ENCODE results near the gene C2CD2L. TPM values are rescaled to one million over a fixed set of nuclear protein-coding genes. Genes with fewer than 3 reads are reported as not detected.

C2CD2L gene
- total RNA-seq, 2 donors from 2014 or later: 2.4 to 3.1 TPM

- H3K9ac ChIP-seq (ENCODE audit: extremely low read depth, low read length, poor library complexity, severe bottlenecking): no peak overlapping the region
- DNase-seq: no peak
- Mint-ChIP-seq H3K4me3 (no peak overlapping the region), H3K27me3 (ENCODE audit: insufficient read depth) (no peaks in the 10 kb centered on the region), H3K36me3 (ENCODE audit: low read depth) (peaks cover 41% of the 10 kb centered on the region), H3K9me3 (no peaks in the 10 kb centered on the region), H3K27ac (no peak overlapping the region), H3K4me1 (peaks cover 10% of the 10 kb centered on the region)
- no peaks in the 10 kb centered on the region for H3K27me3 ChIP-seq (ENCODE audit: control insufficient read depth, insufficient read depth, low read length, poor library complexity, severe bottlenecking)
- H3K4me3 ChIP-seq (ENCODE audit: low read length): no peak overlapping the region
- WGBS, 2 experiments (ENCODE audit: insufficient coverage in 1 of 2, insufficient read length in 1 of 2): 95 to 97% methylated on average over 3 to 6 of the region's 6 CpGs
- H3K4me1 ChIP-seq (ENCODE audit: control insufficient read depth, insufficient read depth, low read length): no peaks in the 10 kb centered on the region
- no peak for TF ChIP-seq CTCF (conservative IDR thresholded peaks at IDR 0.05)
- H3K27ac ChIP-seq (ENCODE audit: low read depth, low read length): no peak overlapping the region
- H3K36me3 ChIP-seq (ENCODE audit: control insufficient read depth, insufficient read depth, low read length): peaks cover 46% of the 10 kb centered on the region
- no peaks in the 10 kb centered on the region for H3K9me3 ChIP-seq (ENCODE audit: control insufficient read depth, low read length)
Observed at GRCh38 chr11:119125821-119126220, 18.7 kb downstream of the C2CD2L start.

DNA sequence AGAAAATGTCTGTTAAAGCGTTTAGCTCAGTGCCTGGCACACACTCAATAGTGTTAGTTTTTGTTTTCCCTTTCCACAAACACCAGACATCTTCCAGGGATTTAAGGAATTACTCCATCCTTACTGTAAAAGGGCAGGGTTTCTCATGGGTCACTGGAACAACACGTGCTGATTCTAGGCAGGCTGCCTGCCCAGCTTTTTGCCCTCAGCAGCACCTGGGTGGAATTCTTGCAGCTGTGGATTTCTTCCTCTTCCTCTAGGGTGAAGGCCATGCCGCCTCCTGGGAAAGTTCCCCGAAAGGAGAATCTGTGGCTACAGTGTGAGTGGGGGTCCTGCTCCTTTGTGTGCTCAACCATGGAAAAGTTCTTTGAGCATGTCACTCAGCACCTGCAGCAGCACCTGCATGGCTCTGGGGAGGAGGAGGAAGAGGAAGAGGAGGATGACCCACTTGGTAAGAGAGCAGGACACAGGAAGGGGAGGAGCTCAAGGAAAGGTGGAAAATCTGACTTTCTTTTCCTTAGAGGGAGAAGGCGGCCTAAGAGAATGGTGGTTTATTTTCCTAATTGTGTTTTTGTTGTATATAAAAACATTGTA is 19.6 kb downstream of the C2CD2L start:
- Histone ChIP-seq H3K9ac (ENCODE audit: extremely low read depth, low read length, poor library complexity, severe bottlenecking) (no peak overlapping the region), H3K4me1 (ENCODE audit: control insufficient read depth, insufficient read depth, low read length) (no peaks in the 10 kb centered on the region), H3K36me3 (ENCODE audit: control insufficient read depth, insufficient read depth, low read length) (peaks cover 54% of the 10 kb centered on the region), H3K9me3 (ENCODE audit: control insufficient read depth, low read length) (no peaks in the 10 kb centered on the region), H3K4me3 (ENCODE audit: low read length) (no peak overlapping the region), H3K27me3 (ENCODE audit: control insufficient read depth, insufficient read depth, low read length, poor library complexity, severe bottlenecking) (no peaks in the 10 kb centered on the region), H3K27ac (ENCODE audit: low read depth, low read length) (no peak overlapping the region)
- Mint-ChIP-seq H3K27me3 (ENCODE audit: insufficient read depth) (no peaks in the 10 kb centered on the region), H3K4me1 (peaks cover 8% of the 10 kb centered on the region), H3K27ac (no peak overlapping the region), H3K36me3 (ENCODE audit: low read depth) (peaks cover 51% of the 10 kb centered on the region), H3K4me3 (no peak overlapping the region), H3K9me3 (no peaks in the 10 kb centered on the region)
- 88 to 90% methylated on average over 2 to 4 of the region's 5 CpGs for WGBS, 2 experiments (ENCODE audit: insufficient coverage in 1 of 2, insufficient read length in 1 of 2)
- DNase-seq: no peak
- TF ChIP-seq CTCF (conservative IDR thresholded peaks at IDR 0.05): no peak

GRCh38 chr11:119130662-119131061 is 23.5 kb downstream of the C2CD2L start:
- 88 to 91% methylated on average over 1 to 3 of the region's 3 CpGs for WGBS, 2 experiments (ENCODE audit: insufficient coverage in 1 of 2, insufficient read length in 1 of 2)
- Mint-ChIP-seq H3K9me3 (no peaks in the 10 kb centered on the region), H3K4me1 (no peaks in the 10 kb centered on the region)

More at GRCh38 chr11:119130662-119131061, 23.5 kb downstream of the C2CD2L start:
- TF ChIP-seq CTCF (conservative IDR thresholded peaks at IDR 0.05): no peak
- DNase-seq: no peak
- Histone ChIP-seq H3K9me3 (ENCODE audit: control insufficient read depth, low read length) (no peaks in the 10 kb centered on the region), H3K27me3 (ENCODE audit: control insufficient read depth, insufficient read depth, low read length, poor library complexity, severe bottlenecking) (no peaks in the 10 kb centered on the region), H3K36me3 (ENCODE audit: control insufficient read depth, insufficient read depth, low read length) (peaks cover 65% of the 10 kb centered on the region), H3K27ac (ENCODE audit: low read depth, low read length) (no peak overlapping the region), H3K9ac (ENCODE audit: extremely low read depth, low read length, poor library complexity, severe bottlenecking) (no peak overlapping the region), H3K4me3 (ENCODE audit: low read length) (no peak overlapping the region), H3K4me1 (ENCODE audit: control insufficient read depth, insufficient read depth, low read length) (no peaks in the 10 kb centered on the region)
- Mint-ChIP-seq H3K27me3 (ENCODE audit: insufficient read depth) (no peaks in the 10 kb centered on the region), H3K36me3 (ENCODE audit: low read depth) (peaks cover 71% of the 10 kb centered on the region), H3K4me3 (no peak overlapping the region), H3K27ac (no peak overlapping the region)

Measured in endodermal cell (in vitro differentiated cells).